ENCODE measurements around the gene SNORC.

- TF ChIP-seq, protein P1, sequence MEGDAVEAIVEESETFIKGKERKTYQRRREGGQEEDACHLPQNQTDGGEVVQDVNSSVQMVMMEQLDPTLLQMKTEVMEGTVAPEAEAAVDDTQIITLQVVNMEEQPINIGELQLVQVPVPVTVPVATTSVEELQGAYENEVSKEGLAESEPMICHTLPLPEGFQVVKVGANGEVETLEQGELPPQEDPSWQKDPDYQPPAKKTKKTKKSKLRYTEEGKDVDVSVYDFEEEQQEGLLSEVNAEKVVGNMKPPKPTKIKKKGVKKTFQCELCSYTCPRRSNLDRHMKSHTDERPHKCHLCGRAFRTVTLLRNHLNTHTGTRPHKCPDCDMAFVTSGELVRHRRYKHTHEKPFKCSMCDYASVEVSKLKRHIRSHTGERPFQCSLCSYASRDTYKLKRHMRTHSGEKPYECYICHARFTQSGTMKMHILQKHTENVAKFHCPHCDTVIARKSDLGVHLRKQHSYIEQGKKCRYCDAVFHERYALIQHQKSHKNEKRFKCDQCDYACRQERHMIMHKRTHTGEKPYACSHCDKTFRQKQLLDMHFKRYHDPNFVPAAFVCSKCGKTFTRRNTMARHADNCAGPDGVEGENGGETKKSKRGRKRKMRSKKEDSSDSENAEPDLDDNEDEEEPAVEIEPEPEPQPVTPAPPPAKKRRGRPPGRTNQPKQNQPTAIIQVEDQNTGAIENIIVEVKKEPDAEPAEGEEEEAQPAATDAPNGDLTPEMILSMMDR (IDR thresholded peaks at IDR 0.05) = no peak
- no peak for TF ChIP-seq EP300 (IDR thresholded peaks at IDR 0.05)
- TF ChIP-seq POLR2A (IDR thresholded peaks at IDR 0.05) = no peak
Observed at GRCh38 chr2:232891621-232892071, 21.6 kb downstream of the SNORC start.

All from suprapubic skin (tissue), 3 donors.